ENCODE measurements around the gene SPATA3.

SPATA3 gene

DNA sequence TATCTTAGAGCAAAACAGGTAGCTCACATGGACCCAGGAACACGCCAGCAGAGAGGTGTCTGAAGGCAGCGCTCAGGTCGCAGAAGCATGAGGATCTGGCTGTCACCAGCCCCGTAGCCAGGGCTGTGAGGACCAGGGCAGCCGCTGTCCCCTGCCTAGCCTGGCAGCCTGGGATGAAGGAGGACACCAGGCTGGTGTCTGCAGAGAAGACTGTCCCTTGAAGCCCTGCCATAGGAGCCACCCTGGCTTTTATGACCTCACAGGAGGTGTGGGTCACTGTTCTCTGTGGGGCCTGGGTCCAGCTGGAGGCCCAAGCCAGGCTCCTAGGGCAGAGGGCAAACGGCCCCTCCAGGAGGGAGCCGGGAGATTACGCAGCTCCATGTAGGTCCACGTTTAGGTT lies at the start of gene SPATA3:
SPATA3 (plus strand) TSS at position 301 of the 400 bp plus-strand sequence. CDS start 113 bp downstream, outside the sequence.
- TF ChIP-seq EZH2phosphoT487 (IDR thresholded peaks at IDR 0.05; ENCODE audit: low read depth): no peak
- TF ChIP-seq, protein P1, sequence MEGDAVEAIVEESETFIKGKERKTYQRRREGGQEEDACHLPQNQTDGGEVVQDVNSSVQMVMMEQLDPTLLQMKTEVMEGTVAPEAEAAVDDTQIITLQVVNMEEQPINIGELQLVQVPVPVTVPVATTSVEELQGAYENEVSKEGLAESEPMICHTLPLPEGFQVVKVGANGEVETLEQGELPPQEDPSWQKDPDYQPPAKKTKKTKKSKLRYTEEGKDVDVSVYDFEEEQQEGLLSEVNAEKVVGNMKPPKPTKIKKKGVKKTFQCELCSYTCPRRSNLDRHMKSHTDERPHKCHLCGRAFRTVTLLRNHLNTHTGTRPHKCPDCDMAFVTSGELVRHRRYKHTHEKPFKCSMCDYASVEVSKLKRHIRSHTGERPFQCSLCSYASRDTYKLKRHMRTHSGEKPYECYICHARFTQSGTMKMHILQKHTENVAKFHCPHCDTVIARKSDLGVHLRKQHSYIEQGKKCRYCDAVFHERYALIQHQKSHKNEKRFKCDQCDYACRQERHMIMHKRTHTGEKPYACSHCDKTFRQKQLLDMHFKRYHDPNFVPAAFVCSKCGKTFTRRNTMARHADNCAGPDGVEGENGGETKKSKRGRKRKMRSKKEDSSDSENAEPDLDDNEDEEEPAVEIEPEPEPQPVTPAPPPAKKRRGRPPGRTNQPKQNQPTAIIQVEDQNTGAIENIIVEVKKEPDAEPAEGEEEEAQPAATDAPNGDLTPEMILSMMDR (IDR thresholded peaks at IDR 0.05; ENCODE audit: low read depth, low read length): no peak
- no peak within 1 kb of the TSS for H2AFZ ChIP-seq (ENCODE audit: low read depth, low read length)
- no peaks in the 10 kb centered on the region for H3K79me2 ChIP-seq (ENCODE audit: low read length)
- H3K9me3 ChIP-seq (ENCODE audit: insufficient read depth, low read length): no peaks in the 10 kb centered on the region
- H3K27ac ChIP-seq (ENCODE audit: low read length): no peak within 1 kb of the TSS
- H3K27me3 ChIP-seq (ENCODE audit: low read depth, low read length): 0 out of 2 replicates have a peak, but pooled peaks cover 9% of the 10 kb centered on the region
- no peak within 1 kb of the TSS for H3K4me3 ChIP-seq (ENCODE audit: low read length)
- no peak within 1 kb of the TSS for H3K9ac ChIP-seq (ENCODE audit: low read length)
- no peaks in the 10 kb centered on the region for H3K4me1 ChIP-seq (ENCODE audit: low read length)
- no peaks in the 10 kb centered on the region for H4K20me1 ChIP-seq (ENCODE audit: insufficient read depth, low read length)
- H3K4me2 ChIP-seq (ENCODE audit: low read length): no peak within 1 kb of the TSS
- no peaks in the 10 kb centered on the region for H3K36me3 ChIP-seq (replicated peaks; ENCODE audit: low read depth, low read length)

DNA sequence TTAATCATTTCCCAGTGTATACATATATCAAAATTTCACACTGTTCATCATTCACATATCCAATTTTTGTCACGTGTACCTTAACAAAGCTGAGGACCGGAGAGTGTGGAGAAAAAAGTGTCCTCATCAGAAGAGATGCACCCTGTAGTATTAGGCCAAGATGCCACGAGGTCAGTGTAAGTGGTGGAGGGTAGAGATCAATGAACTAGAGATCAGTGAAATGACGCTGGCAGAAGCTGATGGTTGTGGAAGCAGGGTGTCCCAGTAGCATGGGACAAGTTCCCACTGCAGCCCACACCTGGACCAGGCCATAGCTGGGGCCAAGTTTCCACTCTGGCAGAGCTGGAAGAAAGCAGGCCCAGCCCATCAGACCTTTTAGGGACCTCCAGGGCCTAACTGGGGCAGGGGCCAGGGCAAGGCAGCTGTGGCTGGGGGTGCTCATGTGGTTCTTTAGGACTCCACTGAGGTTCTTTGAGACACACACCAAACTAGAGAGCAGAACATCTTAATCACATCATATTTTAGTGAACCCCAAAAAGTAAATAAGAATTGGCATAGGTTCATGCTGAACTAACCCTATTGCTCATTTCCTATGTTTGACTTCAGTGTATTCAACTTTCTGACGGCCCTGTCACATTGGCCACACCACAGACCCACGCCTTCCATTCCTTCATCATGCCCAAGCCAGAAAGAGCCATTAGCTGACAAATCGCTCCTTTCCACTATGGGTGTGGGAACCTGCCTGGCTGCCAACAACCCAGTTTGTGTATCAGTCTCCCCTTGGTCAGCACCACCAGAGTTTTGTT lies 49.3 kb upstream of the SPATA3 start:
- no peak overlapping the region for H2AFZ ChIP-seq (ENCODE audit: low read depth, low read length)
- no peak overlapping the region for H3K9ac ChIP-seq (ENCODE audit: low read length)
- no peak overlapping the region for H3K27ac ChIP-seq (ENCODE audit: low read length)
- no peak overlapping the region for H3K4me2 ChIP-seq (ENCODE audit: low read length)
- no peaks in the 10 kb centered on the region for H3K27me3 ChIP-seq (ENCODE audit: low read depth, low read length)
- no peak overlapping the region for H3K4me3 ChIP-seq (ENCODE audit: low read length)
- H3K36me3 ChIP-seq (replicated peaks; ENCODE audit: low read depth, low read length): no peaks in the 10 kb centered on the region
- peaks cover 47% of the 10 kb centered on the region for H3K4me1 ChIP-seq (ENCODE audit: low read length)
- TF ChIP-seq EZH2phosphoT487 (IDR thresholded peaks at IDR 0.05; ENCODE audit: low read depth): no peak
- TF ChIP-seq, protein P1 (IDR thresholded peaks at IDR 0.05; ENCODE audit: low read depth, low read length): no peak
- no peaks in the 10 kb centered on the region for H4K20me1 ChIP-seq (ENCODE audit: insufficient read depth, low read length)
- H3K9me3 ChIP-seq (ENCODE audit: insufficient read depth, low read length): no peaks in the 10 kb centered on the region
- no peaks in the 10 kb centered on the region for H3K79me2 ChIP-seq (ENCODE audit: low read length)

DNA sequence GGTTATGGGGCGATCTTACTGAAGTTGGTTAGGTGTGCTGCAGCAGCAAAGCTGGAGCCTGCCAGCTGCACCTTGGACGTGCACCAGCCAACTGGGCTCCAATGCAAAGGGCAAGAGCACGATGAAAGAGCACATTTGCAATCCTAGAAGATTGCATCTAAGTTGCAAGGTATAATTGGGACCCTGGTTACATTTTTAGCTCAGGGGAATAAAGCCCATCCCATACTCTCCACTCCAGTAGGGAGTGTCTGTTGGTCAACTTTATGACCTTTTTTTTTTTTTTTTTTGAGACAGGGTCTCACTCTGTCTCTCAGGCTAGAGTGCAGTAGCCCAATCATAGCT lies 48.7 kb upstream of the SPATA3 start:
- H3K27ac ChIP-seq (ENCODE audit: low read length): no peak overlapping the region
- TF ChIP-seq, protein P1 (IDR thresholded peaks at IDR 0.05; ENCODE audit: low read depth, low read length): no peak
- TF ChIP-seq EZH2phosphoT487 (IDR thresholded peaks at IDR 0.05; ENCODE audit: low read depth): no peak
- H3K36me3 ChIP-seq (replicated peaks; ENCODE audit: low read depth, low read length): no peaks in the 10 kb centered on the region
- no peak overlapping the region for H2AFZ ChIP-seq (ENCODE audit: low read depth, low read length)
- H3K4me1 ChIP-seq (ENCODE audit: low read length): peaks cover 47% of the 10 kb centered on the region
- H3K27me3 ChIP-seq (ENCODE audit: low read depth, low read length): no peaks in the 10 kb centered on the region
- no peaks in the 10 kb centered on the region for H4K20me1 ChIP-seq (ENCODE audit: insufficient read depth, low read length)
- no peak overlapping the region for H3K9ac ChIP-seq (ENCODE audit: low read length)
- no peaks in the 10 kb centered on the region for H3K79me2 ChIP-seq (ENCODE audit: low read length)
- H3K4me3 ChIP-seq (ENCODE audit: low read length): no peak overlapping the region
- no peak overlapping the region for H3K4me2 ChIP-seq (ENCODE audit: low read length)
- no peaks in the 10 kb centered on the region for H3K9me3 ChIP-seq (ENCODE audit: insufficient read depth, low read length)

DNA sequence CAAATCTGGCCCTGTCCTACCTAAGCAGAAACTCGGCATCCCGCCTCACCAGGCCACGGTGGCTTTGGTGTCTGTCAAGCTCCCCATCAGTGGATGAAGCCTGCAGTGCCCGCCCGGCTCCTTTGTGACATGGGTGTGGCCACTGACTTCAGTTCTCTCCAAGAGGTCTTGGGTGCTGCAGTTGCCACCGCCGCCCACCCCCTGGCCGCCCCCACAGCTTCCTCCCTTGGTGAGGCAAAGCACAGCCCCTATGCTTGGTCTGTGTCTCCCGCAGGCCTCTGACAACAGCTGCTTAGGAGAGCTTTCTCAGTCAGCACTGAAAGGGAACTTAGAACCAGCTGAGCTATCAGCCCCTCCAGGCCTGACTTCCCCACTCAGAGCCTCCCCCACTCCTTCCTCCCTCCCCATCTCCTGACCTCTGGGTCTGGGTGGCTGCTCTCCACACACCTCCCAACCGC lies 48.0 kb upstream of the SPATA3 start:
- TF ChIP-seq, protein P1 (IDR thresholded peaks at IDR 0.05; ENCODE audit: low read depth, low read length): no peak
- TF ChIP-seq EZH2phosphoT487 (IDR thresholded peaks at IDR 0.05; ENCODE audit: low read depth): no peak
- H3K9me3 ChIP-seq (ENCODE audit: insufficient read depth, low read length): no peaks in the 10 kb centered on the region
- no peak overlapping the region for H3K9ac ChIP-seq (ENCODE audit: low read length)
- no peak overlapping the region for H2AFZ ChIP-seq (ENCODE audit: low read depth, low read length)
- no peak overlapping the region for H3K4me2 ChIP-seq (ENCODE audit: low read length)
- H3K36me3 ChIP-seq (replicated peaks; ENCODE audit: low read depth, low read length): no peaks in the 10 kb centered on the region
- no peaks in the 10 kb centered on the region for H3K79me2 ChIP-seq (ENCODE audit: low read length)
- no peaks in the 10 kb centered on the region for H4K20me1 ChIP-seq (ENCODE audit: insufficient read depth, low read length)
- no peak overlapping the region for H3K4me3 ChIP-seq (ENCODE audit: low read length)
- H3K27me3 ChIP-seq (ENCODE audit: low read depth, low read length): no peaks in the 10 kb centered on the region
- H3K4me1 ChIP-seq (ENCODE audit: low read length): peaks cover 42% of the 10 kb centered on the region
- no peak overlapping the region for H3K27ac ChIP-seq (ENCODE audit: low read length)
